Neuron (in vitro differentiated cells): Measurements from ENCODE around the gene ROBO1.
"Not testable (repeated sequence)": the region's sequence is repeated elsewhere in the genome, so short reads cannot be mapped to it uniquely, and the experiment has no call there.

Source experiments
- H2AFZ ChIP-seq: one replicate; pipeline ENCODE4 v1.6.1; 2013; ENCODE audit warnings: low read depth, mild to moderate bottlenecking, inconsistent platforms, low read length, moderate library complexity
- H3K27me3 ChIP-seq: one replicate; pipeline ENCODE4 v1.6.1; 2013; ENCODE audit warnings: low read length; ENCODE audit not compliant: insufficient read depth
- H3K36me3 ChIP-seq: one replicate; pipeline ENCODE4 v1.6.1; 2013; ENCODE audit warnings: low read length; ENCODE audit not compliant: insufficient read depth
- H3K4me1 ChIP-seq: one replicate; pipeline ENCODE4 v1.6.1; 2013; ENCODE audit warnings: low read length; ENCODE audit not compliant: insufficient read depth
- H3K4me3 ChIP-seq: 2 replicates; pipeline ENCODE4 v1.5.1; 2013; ENCODE audit warnings: mild to moderate bottlenecking, low read length, moderate library complexity
- H3K9me3 ChIP-seq: one replicate; pipeline ENCODE4 v1.6.1; 2013; ENCODE audit warnings: low read length

ROBO1 gene

DNA sequence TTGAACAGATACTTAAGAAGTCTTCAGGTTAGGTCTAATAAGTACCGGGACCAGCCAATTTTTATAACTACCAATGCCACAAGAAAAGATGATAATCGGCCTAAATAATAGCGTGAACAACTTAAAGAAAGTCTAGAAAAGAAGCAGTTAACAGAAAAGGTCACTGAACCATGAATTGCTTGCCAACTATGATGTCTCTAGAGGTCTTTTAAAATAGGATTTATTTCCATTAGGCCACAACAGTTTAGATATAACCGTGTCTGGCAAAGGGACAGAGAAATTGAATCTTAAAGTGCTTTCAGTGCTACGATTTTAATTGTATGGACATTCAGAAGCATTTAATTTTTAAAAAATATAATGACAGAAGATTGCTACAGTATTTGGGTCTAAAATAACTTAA is 1070.4 kb downstream of the ROBO1 start:
- Histone ChIP-seq H3K36me3 (no peaks in the 10 kb centered on the region), H3K4me1 (no peaks in the 10 kb centered on the region), H2AFZ (no peak overlapping the region), H3K4me3 (no peak overlapping the region), H3K9me3 (no peaks in the 10 kb centered on the region), H3K27me3 (no peaks in the 10 kb centered on the region)

DNA sequence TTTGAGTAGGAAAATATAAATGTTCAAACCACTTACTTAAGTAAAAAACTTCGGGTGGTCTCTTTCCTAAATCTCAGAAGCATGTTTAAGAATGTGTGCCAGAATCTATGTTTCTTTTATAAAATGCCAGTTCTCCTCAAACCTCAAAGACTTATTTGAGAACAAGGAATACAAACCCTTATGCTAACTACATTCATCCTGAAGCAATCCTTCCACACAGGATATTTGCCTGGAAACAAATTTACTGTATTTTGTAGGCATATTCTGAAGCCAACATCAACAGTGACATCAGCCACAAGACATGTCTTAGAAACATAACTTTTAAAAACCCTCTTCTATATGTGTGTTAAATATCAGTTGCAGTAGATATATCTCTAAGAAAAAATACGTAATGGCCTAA is 1077.0 kb downstream of the ROBO1 start:
- Histone ChIP-seq H3K9me3 (no peaks in the 10 kb centered on the region), H3K4me1 (no peaks in the 10 kb centered on the region), H3K4me3 (no peak overlapping the region), H2AFZ (no peak overlapping the region), H3K36me3 (no peaks in the 10 kb centered on the region), H3K27me3 (no peaks in the 10 kb centered on the region)

- Histone ChIP-seq H3K4me1 (no peaks in the 10 kb centered on the region), H3K9me3 (no peaks in the 10 kb centered on the region), H2AFZ (no peak overlapping the region), H3K27me3 (no peaks in the 10 kb centered on the region), H3K4me3 (no peak overlapping the region), H3K36me3 (no peaks in the 10 kb centered on the region)
Measured at GRCh38 chr3:78689378-78689777, 1078.4 kb downstream of the ROBO1 start.

- no peak overlapping the region for H3K4me3 ChIP-seq
- H3K9me3 ChIP-seq = no peaks in the 10 kb centered on the region
- no peak overlapping the region for H2AFZ ChIP-seq
- H3K27me3 ChIP-seq = no peaks in the 10 kb centered on the region
- H3K4me1 ChIP-seq = no peaks in the 10 kb centered on the region
- peaks cover 4% of the 10 kb centered on the region for H3K36me3 ChIP-seq
Measured at GRCh38 chr3:78687520-78687919, 1080.3 kb downstream of the ROBO1 start.

DNA sequence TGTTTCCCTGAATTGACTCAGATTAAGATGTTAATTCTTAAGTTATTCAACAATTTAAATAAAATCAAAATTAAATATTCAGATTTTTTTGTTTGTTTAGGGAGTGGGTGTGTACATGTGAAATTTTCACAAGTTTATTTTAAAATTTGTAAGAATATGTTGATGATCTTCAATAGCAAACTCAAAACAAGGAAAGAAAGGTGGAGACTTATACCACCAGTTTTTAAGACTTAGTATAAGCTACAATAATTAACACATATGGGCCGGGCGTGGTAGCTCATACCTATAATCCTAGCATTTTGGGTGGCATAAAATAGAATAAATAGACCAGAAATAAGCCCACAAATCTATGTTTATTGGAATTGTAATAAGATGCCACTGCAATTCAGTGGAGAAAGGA is 1084.5 kb downstream of the ROBO1 start:
- no peak overlapping the region for H2AFZ ChIP-seq
- no peaks in the 10 kb centered on the region for H3K27me3 ChIP-seq
- peaks cover 4% of the 10 kb centered on the region for H3K36me3 ChIP-seq
- H3K4me1 ChIP-seq = no peaks in the 10 kb centered on the region
- peaks cover 2% of the 10 kb centered on the region for H3K9me3 ChIP-seq
- H3K4me3 ChIP-seq = no peak overlapping the region

DNA sequence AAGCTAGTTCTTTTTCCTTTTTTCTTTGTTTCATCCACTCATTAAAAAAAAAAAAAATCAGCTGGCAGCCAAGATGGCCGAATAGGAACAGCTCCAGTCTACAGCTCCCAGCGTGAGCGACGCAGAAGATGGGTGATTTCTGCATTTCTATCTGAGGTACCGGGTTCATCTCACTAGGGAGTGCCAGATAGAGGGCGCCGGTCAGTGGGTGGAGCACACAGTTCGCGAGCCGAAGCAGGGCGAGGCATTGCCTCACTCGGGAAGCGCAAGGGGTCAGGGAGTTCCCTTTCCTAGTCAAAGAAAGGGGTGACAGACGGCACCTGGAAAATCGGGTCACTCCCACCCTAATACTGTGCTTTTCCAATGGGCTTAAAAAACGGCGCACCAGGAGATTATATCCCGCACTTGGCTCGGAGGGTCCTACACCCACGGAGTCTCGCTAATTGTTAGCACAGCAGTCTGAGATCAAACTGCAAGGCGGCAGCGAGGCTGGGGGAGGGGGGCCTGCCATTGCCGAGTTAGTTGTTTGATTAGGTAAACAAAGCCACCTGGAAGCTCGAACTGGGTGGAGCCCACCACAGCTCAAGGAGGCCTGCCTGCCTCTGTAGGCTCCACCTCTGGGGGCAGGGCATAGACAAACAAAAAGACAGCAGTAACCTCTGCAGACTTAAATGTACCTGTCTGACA is 1092.5 kb downstream of the ROBO1 start:
- not testable (repeated sequence) for H3K36me3 ChIP-seq, H3K4me3 ChIP-seq, H3K27me3 ChIP-seq, H3K9me3 ChIP-seq, H2AFZ ChIP-seq, H3K4me1 ChIP-seq

GRCh38 chr3:78670746-78671145 is 1097.1 kb downstream of the ROBO1 start:
- H3K9me3 ChIP-seq = no peaks in the 10 kb centered on the region
- no peaks in the 10 kb centered on the region for H3K4me1 ChIP-seq
- no peak overlapping the region for H3K4me3 ChIP-seq
- peaks cover 15% of the 10 kb centered on the region for H3K36me3 ChIP-seq
- H3K27me3 ChIP-seq = no peaks in the 10 kb centered on the region
- H2AFZ ChIP-seq = no peak overlapping the region

DNA sequence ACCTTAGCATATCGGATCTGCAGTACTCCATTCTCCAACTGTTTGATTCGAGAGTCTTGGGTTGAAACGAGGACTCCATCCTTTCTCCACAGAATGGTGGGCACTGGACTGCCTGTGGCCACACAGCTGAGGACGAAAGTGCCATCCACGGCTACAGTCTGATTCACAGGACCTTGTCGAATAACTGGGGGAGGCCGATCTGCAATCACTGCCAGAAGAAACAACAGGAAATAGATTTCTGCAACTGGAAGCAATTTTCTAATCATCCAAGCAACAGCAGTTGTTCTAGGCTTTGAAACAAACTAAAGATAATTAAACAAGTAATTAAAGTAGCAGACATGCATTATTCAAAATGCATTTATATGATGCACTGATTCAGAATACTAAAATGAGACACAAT is 1097.7 kb downstream of the ROBO1 start:
- no peak overlapping the region for H3K4me3 ChIP-seq
- peaks cover 15% of the 10 kb centered on the region for H3K36me3 ChIP-seq
- H3K9me3 ChIP-seq = no peaks in the 10 kb centered on the region
- no peak overlapping the region for H2AFZ ChIP-seq
- no peaks in the 10 kb centered on the region for H3K27me3 ChIP-seq
- no peaks in the 10 kb centered on the region for H3K4me1 ChIP-seq

DNA sequence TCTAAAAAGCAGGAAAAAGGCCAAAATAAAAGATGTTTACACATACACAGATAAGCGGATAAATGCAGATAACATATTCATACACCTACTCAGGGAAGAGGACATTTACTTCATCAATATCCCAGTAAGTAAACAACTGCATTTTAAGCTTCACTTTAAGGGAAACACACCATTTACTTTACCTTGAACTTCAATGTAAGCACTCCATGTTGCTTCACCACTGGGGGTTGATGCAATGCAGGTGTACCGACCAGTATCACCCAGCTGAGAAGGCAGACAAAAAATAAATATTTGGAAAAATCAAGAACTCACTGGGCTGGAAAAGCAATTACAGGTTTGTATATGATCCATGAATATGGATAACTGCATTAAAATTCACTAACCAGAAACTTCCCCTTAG is 1099.5 kb downstream of the ROBO1 start:
- no peaks in the 10 kb centered on the region for H3K27me3 ChIP-seq
- H3K36me3 ChIP-seq = peaks cover 22% of the 10 kb centered on the region
- no peak overlapping the region for H3K4me3 ChIP-seq
- H3K4me1 ChIP-seq = no peaks in the 10 kb centered on the region
- no peak overlapping the region for H2AFZ ChIP-seq
- no peaks in the 10 kb centered on the region for H3K9me3 ChIP-seq

DNA sequence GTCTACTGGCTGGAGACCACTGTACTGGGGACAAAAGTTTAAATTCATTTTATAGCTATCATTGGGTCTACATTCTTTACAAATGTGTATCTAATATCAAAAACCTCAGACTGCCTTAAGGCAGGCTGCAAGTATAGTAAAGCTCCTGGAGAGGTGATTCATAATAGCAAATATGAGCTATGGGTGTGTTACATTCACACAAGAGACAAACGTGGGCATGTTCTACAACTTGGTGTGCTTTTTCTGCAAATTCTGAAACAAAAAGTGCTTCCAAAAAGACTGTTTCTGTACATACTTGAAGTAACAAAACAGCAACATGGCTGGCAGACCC is 1101.4 kb downstream of the ROBO1 start:
- Histone ChIP-seq H2AFZ (no peak overlapping the region), H3K36me3 (peaks cover 22% of the 10 kb centered on the region), H3K4me1 (no peaks in the 10 kb centered on the region), H3K4me3 (no peak overlapping the region), H3K9me3 (no peaks in the 10 kb centered on the region), H3K27me3 (no peaks in the 10 kb centered on the region)

- Histone ChIP-seq H3K9me3 (no peaks in the 10 kb centered on the region), H3K27me3 (no peaks in the 10 kb centered on the region), H3K36me3 (peaks cover 24% of the 10 kb centered on the region), H3K4me1 (no peaks in the 10 kb centered on the region), H3K4me3 (no peak overlapping the region), H2AFZ (no peak overlapping the region)
Measured at GRCh38 chr3:78665776-78666469, 1101.9 kb downstream of the ROBO1 start.

GRCh38 chr3:78665101-78665500 is 1102.7 kb downstream of the ROBO1 start:
- Histone ChIP-seq H3K36me3 (peaks cover 26% of the 10 kb centered on the region), H3K4me1 (no peaks in the 10 kb centered on the region), H3K4me3 (no peak overlapping the region), H3K9me3 (no peaks in the 10 kb centered on the region), H3K27me3 (no peaks in the 10 kb centered on the region), H2AFZ (no peak overlapping the region)

- Histone ChIP-seq H2AFZ (no peak overlapping the region), H3K9me3 (no peaks in the 10 kb centered on the region), H3K27me3 (no peaks in the 10 kb centered on the region), H3K36me3 (peaks cover 19% of the 10 kb centered on the region), H3K4me1 (no peaks in the 10 kb centered on the region), H3K4me3 (no peak overlapping the region)
Measured at GRCh38 chr3:78660957-78661356, 1106.8 kb downstream of the ROBO1 start.
